Posterior vena cava (tissue), 2 donors: ENCODE results near the gene RPL28. TPM values are rescaled to one million over a fixed set of nuclear protein-coding genes. Genes with fewer than 3 reads are reported as not detected.
"Not testable (repeated sequence)": the region's sequence is repeated elsewhere in the genome, so short reads cannot be mapped to it uniquely, and the experiment has no call there.

ENCODE experiments used
- DNase-seq: peaks from one replicate; pipeline ENCODE4 v3.0.0-alpha.2; 2020; ENCODE audit warnings: low spot score
- intact Hi-C, 2 donors: fragments of 100-400 bp; cut with DNase I; formaldehyde crosslinking; loops; one replicate each; pipeline versions ENCODE4 v1.14.1 to v1.14.2; 2022 to 2023
- total RNA-seq, 2 donors: library from RNA; stranded (reverse); fragmentation: NEBNext Ultra II Directional; extraction: Animal tissue kit (Norgen Biotek cat#: 25700); gene quantifications; one replicate each; pipeline ENCODE4 v1.2.1, GENCODE V29; 2021
- donor health status: DM: yes; HTN: yes; CAD: no.
- donor health status: DM: yes; HTN: yes; CAD: no.

RPL28 gene
- total RNA-seq, 2 donors from 2014 or later = 882 to 1,056 TPM

- intact Hi-C loops = no loop called here
- DNase-seq = no peak
These were observed 22.8 kb downstream of the RPL28 start for GRCh38 chr19:55408533-55408872.

DNA sequence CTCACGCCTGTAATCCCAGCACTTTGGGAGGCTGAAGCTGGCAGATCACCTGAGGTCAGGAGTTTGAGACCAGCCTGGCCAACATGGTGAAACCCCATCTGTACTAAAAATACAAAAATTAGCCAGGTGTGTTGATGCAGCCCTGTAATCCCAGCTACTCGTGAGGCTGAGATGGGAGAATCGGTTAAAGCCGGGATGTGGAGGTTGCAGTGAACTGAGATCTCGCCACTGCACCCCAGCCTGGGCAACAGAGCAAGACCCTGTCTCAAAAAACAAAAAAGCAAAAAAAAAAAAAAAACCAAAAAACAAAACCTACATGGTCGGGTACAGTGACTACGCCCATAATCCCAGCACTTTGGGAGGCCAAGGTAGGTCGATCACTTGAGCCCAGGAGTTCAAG, 23.4 kb downstream of the RPL28 start:
- intact Hi-C loops, DNase-seq: not testable (repeated sequence)

- DNase-seq = no peak
- intact Hi-C loops = no loop called here
These were observed 24.4 kb downstream of the RPL28 start for GRCh38 chr19:55410168-55410567.

GRCh38 chr19:55418185-55418584, 32.5 kb downstream of the RPL28 start:
- DNase-seq = no peak
- intact Hi-C loops = loop anchor here in 1 of 2 donors (5.0 kb wide), 1 partner anchor 1804 kb away; no protein-coding TSS in a partner anchor

GRCh38 chr19:55419103-55419502, 33.4 kb downstream of the RPL28 start:
- intact Hi-C loops = loop anchor here in 1 of 2 donors (5.0 kb wide), 1 partner anchor 1803 kb away; no protein-coding TSS in a partner anchor
- DNase-seq = no peak

GRCh38 chr19:55419624-55420236, 34.0 kb downstream of the RPL28 start:
- no peak for DNase-seq
- intact Hi-C loops = loop anchor here in 1 of 2 donors (5.0 kb wide), 1 partner anchor 1803 kb away; no protein-coding TSS in a partner anchor

DNA sequence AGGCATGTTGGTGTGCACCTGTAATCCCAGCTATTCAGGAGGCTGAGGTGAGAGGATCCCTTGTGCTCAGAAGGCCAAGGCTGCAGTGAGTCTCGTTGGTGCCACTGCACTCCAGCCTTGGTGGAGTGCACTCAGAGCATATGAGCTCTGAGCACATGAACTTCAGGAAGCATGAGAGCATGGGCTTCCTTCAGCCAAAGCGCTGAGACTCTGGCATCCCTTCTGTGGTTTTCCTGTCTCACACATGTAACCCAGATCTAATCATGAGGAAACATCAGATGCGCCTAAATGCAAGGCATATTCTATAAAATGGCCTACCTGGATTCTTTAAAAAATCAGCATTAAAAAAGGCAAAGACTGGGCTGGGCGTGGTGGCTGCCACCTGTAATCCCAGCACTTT, 35.5 kb downstream of the RPL28 start:
- intact Hi-C loops = not testable (repeated sequence)

DNA sequence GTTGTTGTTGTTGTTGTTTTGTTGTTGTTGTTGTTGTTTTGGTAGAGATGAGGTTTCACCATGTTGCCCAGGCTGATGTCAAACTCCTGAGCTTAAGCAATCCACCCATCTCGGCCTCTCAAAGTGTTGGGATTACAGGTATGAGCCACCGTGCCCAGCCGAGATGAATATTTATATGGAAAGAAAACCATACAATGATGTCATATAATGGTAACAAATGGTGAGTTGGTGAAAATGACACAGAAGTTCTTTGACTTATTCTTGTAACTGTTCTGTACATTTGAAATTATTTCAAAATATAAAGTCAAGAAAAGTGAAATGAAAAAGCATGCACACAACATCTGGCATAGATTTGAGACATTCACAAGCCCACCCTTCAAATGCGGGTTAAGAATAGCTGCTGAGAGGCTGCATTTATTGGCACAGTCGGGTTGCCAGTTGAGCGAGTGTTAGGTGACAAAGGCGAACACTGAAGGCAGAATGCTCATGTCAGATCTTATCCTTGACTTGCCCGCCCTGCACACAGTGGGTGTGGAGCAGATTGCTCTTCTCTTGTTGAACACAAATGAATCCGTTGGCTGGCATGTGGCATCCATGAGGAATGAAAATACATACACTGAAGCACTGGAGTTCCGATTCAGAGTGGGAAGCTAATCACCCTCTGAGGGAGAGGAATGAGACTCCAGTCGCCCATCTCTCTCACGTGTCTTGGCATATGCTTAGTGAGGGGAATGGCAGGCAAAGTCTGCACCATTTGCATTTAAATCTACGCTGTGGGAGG, 37.7 kb downstream of the RPL28 start:
- no peak for DNase-seq
- intact Hi-C loops = no loop called here

More for the DNA sequence above, 35.5 kb downstream of the RPL28 start:
- DNase-seq = not testable (repeated sequence)

GRCh38 chr19:55424518-55424917, 38.8 kb downstream of the RPL28 start:
- no peak for DNase-seq

GRCh38 chr19:55426042-55426441, 40.3 kb downstream of the RPL28 start:
- intact Hi-C loops = loop anchor here in 1 of 2 donors (5.0 kb wide), 1 partner anchor 1189 kb away; no protein-coding TSS in a partner anchor
- no peak for DNase-seq

More at GRCh38 chr19:55424518-55424917, 38.8 kb downstream of the RPL28 start:
- intact Hi-C loops = no loop called here

DNA sequence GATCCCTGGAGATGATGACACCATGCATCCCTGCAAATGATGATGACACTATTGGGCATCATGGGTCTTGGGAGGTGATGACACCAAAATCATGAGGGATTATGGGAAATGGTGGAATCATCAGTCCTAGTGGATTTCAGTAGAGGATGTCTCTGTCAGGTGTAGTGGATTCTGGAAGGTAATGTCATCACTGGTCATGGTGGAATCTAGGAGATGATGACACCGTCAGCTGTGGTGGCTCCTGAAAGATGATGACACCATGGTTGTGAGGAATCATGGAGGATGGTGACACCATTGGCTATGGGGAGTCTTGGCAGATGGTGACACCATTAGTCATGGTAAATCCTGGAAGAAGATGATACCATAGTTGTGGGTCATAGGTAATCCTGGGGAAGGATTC, 45.5 kb downstream of the RPL28 start:
- intact Hi-C loops = loop anchor here in 1 of 2 donors (10.0 kb wide), 1 partner anchor 296 kb away; no protein-coding TSS in a partner anchor
- no peak for DNase-seq

DNA sequence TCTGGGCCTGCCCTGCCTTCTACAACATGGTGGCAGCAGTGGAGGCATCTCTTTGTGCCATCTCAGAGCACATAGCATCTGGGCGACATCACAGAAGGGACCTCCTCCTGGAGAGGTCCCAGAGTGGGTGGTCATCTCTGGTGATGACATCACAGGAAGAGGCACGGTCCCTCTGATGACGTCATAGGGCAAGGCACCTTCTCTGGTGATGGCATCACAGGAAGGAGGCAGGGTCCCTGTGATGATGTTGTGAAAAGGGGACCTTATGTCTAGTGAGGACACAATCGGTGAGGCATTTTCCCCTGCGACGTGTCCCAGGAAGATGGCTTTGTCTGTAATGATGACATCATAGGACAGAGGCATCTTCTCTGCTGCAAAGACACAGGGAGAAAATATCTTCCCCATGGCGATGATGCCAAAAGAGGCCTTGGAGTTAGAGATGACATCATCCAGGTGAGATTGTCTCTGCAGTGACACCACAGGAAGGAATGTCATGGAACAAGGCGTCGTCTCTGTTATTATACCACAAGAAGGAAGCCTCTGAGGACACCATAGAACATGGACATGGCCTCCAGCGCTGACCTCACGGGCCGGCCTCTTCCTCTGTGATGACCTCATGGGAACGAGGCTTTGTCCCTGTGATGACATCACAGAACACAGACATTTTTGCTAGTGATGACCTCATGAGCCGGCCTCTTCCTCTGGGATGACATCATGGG, 46.7 kb downstream of the RPL28 start:
- DNase-seq = no peak
- intact Hi-C loops = loop anchor here in 1 of 2 donors (10.0 kb wide), 1 partner anchor 298 kb away; no protein-coding TSS in a partner anchor

DNA sequence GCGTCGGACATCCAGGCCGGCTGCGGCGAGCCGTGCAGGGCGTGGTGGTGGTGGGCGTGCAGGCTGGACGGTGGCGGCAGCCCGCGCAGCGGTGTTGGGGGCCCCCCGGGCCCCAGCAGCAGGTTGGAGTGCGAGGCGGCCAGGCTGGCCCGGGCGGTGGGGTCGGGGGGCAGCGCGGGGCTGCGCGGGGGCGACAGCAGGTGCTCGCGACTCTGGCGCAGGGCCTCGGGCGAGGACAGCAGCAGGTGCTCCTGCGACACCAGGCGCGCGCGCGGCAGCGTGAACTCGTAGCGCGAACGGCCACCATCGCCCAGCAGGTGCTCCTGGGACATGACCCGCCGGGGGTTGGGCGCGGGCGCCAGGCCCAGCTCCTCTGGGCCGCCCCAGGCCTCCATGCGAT, 47.6 kb downstream of the RPL28 start:
- no peak for DNase-seq
- intact Hi-C loops = loop anchor here in 1 of 2 donors (1.0 to 10.0 kb wide), 2 partner anchors 39 to 298 kb away; no protein-coding TSS in a partner anchor

DNA sequence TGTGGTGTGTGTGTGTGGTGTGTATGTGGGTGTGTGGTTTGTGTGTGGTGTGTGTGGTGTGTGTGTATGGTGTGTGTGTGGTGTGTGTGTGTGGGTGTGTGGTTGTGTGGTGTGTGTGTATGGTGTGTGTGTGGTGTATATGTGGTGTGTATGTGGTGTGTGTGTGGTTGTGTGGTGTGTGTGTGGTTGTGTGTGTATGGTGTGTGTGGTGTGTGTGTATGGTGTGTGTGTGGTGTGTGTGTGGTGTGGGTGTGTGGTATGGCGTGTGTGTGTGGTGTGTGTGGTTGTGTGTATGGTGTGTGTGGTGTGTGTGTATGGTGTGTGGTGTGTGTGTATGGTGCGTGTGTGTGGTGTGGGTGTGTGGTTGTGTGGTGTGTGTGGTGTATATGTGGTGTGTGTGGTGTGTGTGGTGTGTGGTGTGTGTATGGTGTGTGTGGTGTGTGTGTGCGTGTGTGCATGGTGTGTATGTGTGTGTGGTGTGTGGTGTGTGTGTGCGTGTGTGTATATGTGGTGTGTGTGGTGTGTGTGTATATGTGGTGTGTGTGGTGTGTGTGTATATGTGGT, 48.7 kb downstream of the RPL28 start:
- no peak for DNase-seq
- intact Hi-C loops = loop anchor here in 1 of 2 donors (10.0 kb wide), 1 partner anchor 300 kb away; no protein-coding TSS in a partner anchor

- DNase-seq = no peak
- intact Hi-C loops = loop anchor here in 1 of 2 donors (10.0 kb wide), 1 partner anchor 300 kb away; no protein-coding TSS in a partner anchor
These were observed 49.3 kb downstream of the RPL28 start for GRCh38 chr19:55435020-55435419.

GRCh38 chr19:55436847-55437246, 51.1 kb downstream of the RPL28 start:
- DNase-seq = no peak
- intact Hi-C loops = loop anchor here in 1 of 2 donors (10.0 kb wide), 1 partner anchor 302 kb away; no protein-coding TSS in a partner anchor

GRCh38 chr19:55437410-55437809, 51.7 kb downstream of the RPL28 start:
- DNase-seq = no peak

GRCh38 chr19:55439052-55439451, 53.3 kb downstream of the RPL28 start:
- DNase-seq = no peak
- intact Hi-C loops = loop anchor here in 1 of 2 donors (10.0 kb wide), 1 partner anchor 304 kb away; no protein-coding TSS in a partner anchor

More at GRCh38 chr19:55437410-55437809, 51.7 kb downstream of the RPL28 start:
- intact Hi-C loops = loop anchor here in 1 of 2 donors (10.0 kb wide), 1 partner anchor 303 kb away; no protein-coding TSS in a partner anchor
